SU-DHL-6 (cell line): Measurements from ENCODE around the gene EML1.

Source experiments
- EZH2phosphoT487 ChIP-seq: fragments of 200-600 bp; sonication (generic), shearing (Covaris generic); conservative IDR thresholded peaks from 2 replicates; pipeline ENCODE4 v1.6.1; 2018; ENCODE audit warnings: mild to moderate bottlenecking, antibody characterized with exemption, low read length, moderate library complexity, mixed read lengths
- TF ChIP-seq, protein P1 (sequence below): fragments of 200-600 bp; sonication (generic); IDR thresholded peaks from one replicate; pipeline ENCODE4 v1.5.1; 2017; ENCODE audit warnings: antibody characterized with exemption, mild to moderate bottlenecking, low read length, moderate library complexity; ENCODE audit not compliant: insufficient read depth, poor library complexity, severe bottlenecking

DNA sequence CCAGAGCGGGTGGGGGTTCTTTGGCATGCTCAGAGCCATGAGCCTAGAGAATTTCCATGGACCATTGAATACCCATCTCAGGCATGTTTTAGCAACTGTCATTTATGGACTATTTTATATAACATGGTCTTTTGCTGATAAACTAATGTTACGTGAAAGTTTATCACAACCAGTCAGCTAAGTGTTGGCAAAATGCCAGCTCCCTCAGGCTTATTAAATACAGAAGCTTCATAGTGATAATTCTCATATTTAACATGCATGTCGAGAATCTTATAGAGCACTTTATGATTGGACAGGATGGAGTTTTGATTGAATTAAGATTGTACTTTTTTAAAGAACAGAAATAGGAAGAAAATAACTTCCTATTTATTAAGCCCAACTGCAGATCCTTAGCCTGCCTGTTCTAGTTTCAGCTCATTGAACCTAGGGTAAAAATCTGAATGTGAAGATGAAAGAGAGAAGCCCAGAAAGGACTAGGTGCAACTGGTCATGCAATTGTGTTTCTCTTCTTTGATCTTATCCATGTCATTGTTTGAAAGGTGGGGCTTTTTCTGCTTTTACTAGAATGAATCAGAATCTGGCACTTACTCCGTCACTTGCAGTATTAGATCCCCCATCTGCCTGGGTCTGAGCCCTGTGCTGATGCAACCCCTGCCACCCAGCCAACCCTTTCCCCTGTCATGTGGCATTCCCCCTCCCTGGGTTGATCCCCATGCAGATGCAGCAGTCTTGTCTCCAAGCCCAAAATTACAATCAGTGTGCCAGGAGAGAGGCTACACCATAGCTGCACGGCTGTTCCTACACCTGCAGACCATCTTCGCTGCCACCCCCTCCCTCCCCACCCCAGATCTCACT lies 137.4 kb downstream of the EML1 start:
- TF ChIP-seq, protein P1, sequence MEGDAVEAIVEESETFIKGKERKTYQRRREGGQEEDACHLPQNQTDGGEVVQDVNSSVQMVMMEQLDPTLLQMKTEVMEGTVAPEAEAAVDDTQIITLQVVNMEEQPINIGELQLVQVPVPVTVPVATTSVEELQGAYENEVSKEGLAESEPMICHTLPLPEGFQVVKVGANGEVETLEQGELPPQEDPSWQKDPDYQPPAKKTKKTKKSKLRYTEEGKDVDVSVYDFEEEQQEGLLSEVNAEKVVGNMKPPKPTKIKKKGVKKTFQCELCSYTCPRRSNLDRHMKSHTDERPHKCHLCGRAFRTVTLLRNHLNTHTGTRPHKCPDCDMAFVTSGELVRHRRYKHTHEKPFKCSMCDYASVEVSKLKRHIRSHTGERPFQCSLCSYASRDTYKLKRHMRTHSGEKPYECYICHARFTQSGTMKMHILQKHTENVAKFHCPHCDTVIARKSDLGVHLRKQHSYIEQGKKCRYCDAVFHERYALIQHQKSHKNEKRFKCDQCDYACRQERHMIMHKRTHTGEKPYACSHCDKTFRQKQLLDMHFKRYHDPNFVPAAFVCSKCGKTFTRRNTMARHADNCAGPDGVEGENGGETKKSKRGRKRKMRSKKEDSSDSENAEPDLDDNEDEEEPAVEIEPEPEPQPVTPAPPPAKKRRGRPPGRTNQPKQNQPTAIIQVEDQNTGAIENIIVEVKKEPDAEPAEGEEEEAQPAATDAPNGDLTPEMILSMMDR, result no peak
- no peak for TF ChIP-seq EZH2phosphoT487
